K562 (cell line): Measurements from ENCODE around the gene PGAM2. TPM values are rescaled to one million over a fixed set of nuclear protein-coding genes. Genes with fewer than 3 reads are reported as not detected.

ENCODE experiments used
- DMBX1 ChIP-seq: fragments of 250-450 bp; sonication (Bioruptor Pico); IDR thresholded peaks from 2 replicates; pipeline ENCODE4 v1.8.0; 2022; ENCODE audit warnings: inconsistent platforms, mild to moderate bottlenecking, moderate library complexity, borderline replicate concordance
- FOXK1 ChIP-seq: sonication (generic); formaldehyde crosslinking; IDR thresholded peaks from 2 replicates; pipeline ENCODE4 v1.8.0; 2022; ENCODE audit warnings: missing genetic modification reagents, mild to moderate bottlenecking, borderline replicate concordance
- GATAD2A ChIP-seq: fragments of 450-650 bp; IDR thresholded peaks from 2 replicates; pipeline ENCODE4 v1.6.1; 2017
- RREB1 ChIP-seq: fragments of 250-450 bp; sonication (Bioruptor Pico); IDR thresholded peaks from 2 replicates; pipeline ENCODE4 v1.4.0; 2020
- SIN3A ChIP-seq, 2 experiments: fragments of 150-350 bp in 1 of 2; IDR thresholded peaks; 2 replicates each; pipeline ENCODE4 v1.6.1; 2011 to 2016; ENCODE audit warnings: borderline replicate concordance in 2 of 2, low read depth in 2 of 2, low read length in 2 of 2, mild to moderate bottlenecking in 2 of 2, moderate library complexity in 2 of 2; ENCODE audit not compliant: control insufficient read depth in 1 of 2
- SREBF1 ChIP-seq: fragments of 150-350 bp; IDR thresholded peaks from 2 replicates; pipeline ENCODE4 v1.6.1; 2014; ENCODE audit warnings: antibody characterized with exemption, low read depth, low read length, borderline replicate concordance
- SRF ChIP-seq, 2 experiments: fragments of 250-450, 450-650 bp in 1 of 2; sonication (Bioruptor Pico) in 1 of 2; sonication (generic) in 1 of 2; formaldehyde crosslinking; IDR thresholded peaks; 2 replicates each; pipeline versions ENCODE4 v1.5.0 to v1.5.1; 2020 to 2022; ENCODE audit warnings: mild to moderate bottlenecking in 1 of 2, missing genetic modification reagents in 1 of 2
- ZKSCAN1 ChIP-seq: fragments of 150-350 bp; IDR thresholded peaks from 2 replicates; pipeline ENCODE4 v1.6.1; 2016; ENCODE audit warnings: low read depth, low read length
- ZKSCAN8 ChIP-seq: fragments of 200-800 bp; sonication (Bioruptor generic); IDR thresholded peaks from 2 replicates; pipeline ENCODE4 v1.6.1; 2016; ENCODE audit warnings: missing genetic modification characterization, missing compliant biosample characterization
- ZNF41 ChIP-seq: fragments of 250-450 bp; sonication (Bioruptor Pico); conservative IDR thresholded peaks from 2 replicates; pipeline ENCODE4 v1.4.0; 2020; ENCODE audit warnings: mild to moderate bottlenecking
- polyA plus RNA-seq, 8 experiments: library from polyadenylated mRNA; depleted of rRNA in 4 of 8; stranded (reverse) in 5 of 8; unstranded in 3 of 8; fragments of >200 nt; fragmentation: Nextera tagmentation in 2 of 8; fragmentation: Illumina TruSeq in 1 of 8; extraction: Ambion mirVana in 2 of 8; extraction: Trizol in 1 of 8; gene quantifications; 2 replicates each; pipeline versions ENCODE4 v1.2.1 to v1.2.3, GENCODE V29; 2011 to 2014; ENCODE audit warnings: inconsistent platforms in 1 of 8, missing spikeins in 1 of 8
- total RNA-seq, 7 experiments: library from RNA; depleted of rRNA in 6 of 7; stranded (reverse); fragments of >200 nt in 6 of 7; fragmentation: Illumina TruSeq in 2 of 7; extraction: Trizol in 2 of 7; gene quantifications; 2 replicates each; pipeline versions ENCODE4 v1.2.1 to v1.2.3, GENCODE V29; 2011 to 2021; ENCODE audit warnings: low replicate concordance in 1 of 7
- TF ChIP-seq, protein P1 (sequence below): fragments of 200-800 bp; sonication (Bioruptor generic); IDR thresholded peaks from 2 replicates; pipeline ENCODE4 v1.6.1; 2017; ENCODE audit warnings: missing genetic modification characterization, missing compliant biosample characterization
- TF ChIP-seq, protein P2 (sequence below): fragments of 200-800 bp; sonication (Bioruptor generic); IDR thresholded peaks from 2 replicates; pipeline ENCODE4 v1.6.1; 2016; ENCODE audit warnings: missing genetic modification characterization, missing compliant biosample characterization
- TF ChIP-seq, protein P3 (sequence below): fragments of 450-650 bp; IDR thresholded peaks from 2 replicates; pipeline ENCODE4 v1.6.1; 2018; ENCODE audit warnings: mild to moderate bottlenecking, low read depth; ENCODE audit not compliant: partially characterized antibody

Gene PGAM2
- total and polyA plus RNA-seq, 9 of the 15 experiments (the other 6 are each of a cell fraction or from before 2014, with no cell fraction given), result not detected

GRCh38 chr7:44081266-44081748 is 15.9 kb upstream of the PGAM2 start (continued):
- no peak for TF ChIP-seq SRF (CRISPR knock-in tag; IDR thresholded peaks at IDR 0.05)
- TF ChIP-seq FOXK1 (CRISPR knock-in tag), result no peak
- no peak for TF ChIP-seq ZKSCAN1
- no peak for TF ChIP-seq SREBF1
- TF ChIP-seq, protein P1, sequence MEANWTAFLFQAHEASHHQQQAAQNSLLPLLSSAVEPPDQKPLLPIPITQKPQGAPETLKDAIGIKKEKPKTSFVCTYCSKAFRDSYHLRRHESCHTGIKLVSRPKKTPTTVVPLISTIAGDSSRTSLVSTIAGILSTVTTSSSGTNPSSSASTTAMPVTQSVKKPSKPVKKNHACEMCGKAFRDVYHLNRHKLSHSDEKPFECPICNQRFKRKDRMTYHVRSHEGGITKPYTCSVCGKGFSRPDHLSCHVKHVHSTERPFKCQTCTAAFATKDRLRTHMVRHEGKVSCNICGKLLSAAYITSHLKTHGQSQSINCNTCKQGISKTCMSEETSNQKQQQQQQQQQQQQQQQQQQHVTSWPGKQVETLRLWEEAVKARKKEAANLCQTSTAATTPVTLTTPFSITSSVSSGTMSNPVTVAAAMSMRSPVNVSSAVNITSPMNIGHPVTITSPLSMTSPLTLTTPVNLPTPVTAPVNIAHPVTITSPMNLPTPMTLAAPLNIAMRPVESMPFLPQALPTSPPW, result peak; percentile 75
- no peak for TF ChIP-seq GATAD2A
- peak; percentile 82 for TF ChIP-seq DMBX1 (CRISPR knock-in tag)
- peak; percentile 55; the same call in 1 of the 2 replicates for TF ChIP-seq ZNF41 (CRISPR knock-in tag)
- TF ChIP-seq, protein P2, sequence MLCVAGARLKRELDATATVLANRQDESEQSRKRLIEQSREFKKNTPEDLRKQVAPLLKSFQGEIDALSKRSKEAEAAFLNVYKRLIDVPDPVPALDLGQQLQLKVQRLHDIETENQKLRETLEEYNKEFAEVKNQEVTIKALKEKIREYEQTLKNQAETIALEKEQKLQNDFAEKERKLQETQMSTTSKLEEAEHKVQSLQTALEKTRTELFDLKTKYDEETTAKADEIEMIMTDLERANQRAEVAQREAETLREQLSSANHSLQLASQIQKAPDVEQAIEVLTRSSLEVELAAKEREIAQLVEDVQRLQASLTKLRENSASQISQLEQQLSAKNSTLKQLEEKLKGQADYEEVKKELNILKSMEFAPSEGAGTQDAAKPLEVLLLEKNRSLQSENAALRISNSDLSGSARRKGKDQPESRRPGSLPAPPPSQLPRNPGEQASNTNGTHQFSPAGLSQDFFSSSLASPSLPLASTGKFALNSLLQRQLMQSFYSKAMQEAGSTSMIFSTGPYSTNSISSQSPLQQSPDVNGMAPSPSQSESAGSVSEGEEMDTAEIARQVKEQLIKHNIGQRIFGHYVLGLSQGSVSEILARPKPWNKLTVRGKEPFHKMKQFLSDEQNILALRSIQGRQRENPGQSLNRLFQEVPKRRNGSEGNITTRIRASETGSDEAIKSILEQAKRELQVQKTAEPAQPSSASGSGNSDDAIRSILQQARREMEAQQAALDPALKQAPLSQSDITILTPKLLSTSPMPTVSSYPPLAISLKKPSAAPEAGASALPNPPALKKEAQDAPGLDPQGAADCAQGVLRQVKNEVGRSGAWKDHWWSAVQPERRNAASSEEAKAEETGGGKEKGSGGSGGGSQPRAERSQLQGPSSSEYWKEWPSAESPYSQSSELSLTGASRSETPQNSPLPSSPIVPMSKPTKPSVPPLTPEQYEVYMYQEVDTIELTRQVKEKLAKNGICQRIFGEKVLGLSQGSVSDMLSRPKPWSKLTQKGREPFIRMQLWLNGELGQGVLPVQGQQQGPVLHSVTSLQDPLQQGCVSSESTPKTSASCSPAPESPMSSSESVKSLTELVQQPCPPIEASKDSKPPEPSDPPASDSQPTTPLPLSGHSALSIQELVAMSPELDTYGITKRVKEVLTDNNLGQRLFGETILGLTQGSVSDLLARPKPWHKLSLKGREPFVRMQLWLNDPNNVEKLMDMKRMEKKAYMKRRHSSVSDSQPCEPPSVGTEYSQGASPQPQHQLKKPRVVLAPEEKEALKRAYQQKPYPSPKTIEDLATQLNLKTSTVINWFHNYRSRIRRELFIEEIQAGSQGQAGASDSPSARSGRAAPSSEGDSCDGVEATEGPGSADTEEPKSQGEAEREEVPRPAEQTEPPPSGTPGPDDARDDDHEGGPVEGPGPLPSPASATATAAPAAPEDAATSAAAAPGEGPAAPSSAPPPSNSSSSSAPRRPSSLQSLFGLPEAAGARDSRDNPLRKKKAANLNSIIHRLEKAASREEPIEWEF (CRISPR knock-in tag), result peak; percentile 80; the same call in 1 of the 2 replicates
- no peak for TF ChIP-seq RREB1 (CRISPR knock-in tag)
- TF ChIP-seq, protein P3, sequence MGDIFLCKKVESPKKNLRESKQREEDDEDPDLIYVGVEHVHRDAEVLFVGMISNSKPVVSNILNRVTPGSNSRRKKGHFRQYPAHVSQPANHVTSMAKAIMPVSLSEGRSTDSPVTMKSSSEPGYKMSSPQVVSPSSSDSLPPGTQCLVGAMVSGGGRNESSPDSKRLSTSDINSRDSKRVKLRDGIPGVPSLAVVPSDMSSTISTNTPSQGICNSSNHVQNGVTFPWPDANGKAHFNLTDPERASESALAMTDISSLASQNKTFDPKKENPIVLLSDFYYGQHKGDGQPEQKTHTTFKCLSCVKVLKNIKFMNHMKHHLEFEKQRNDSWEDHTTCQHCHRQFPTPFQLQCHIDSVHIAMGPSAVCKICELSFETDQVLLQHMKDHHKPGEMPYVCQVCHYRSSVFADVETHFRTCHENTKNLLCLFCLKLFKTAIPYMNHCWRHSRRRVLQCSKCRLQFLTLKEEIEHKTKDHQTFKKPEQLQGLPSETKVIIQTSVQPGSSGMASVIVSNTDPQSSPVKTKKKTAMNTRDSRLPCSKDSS, result no peak
- TF ChIP-seq ZKSCAN8, result 0 out of 2 replicates have a peak, but pooled peaks have one; percentile 55
- TF ChIP-seq SIN3A (IDR thresholded peaks at IDR 0.05; ENCODE audit: borderline replicate concordance in 2 of 2, control insufficient read depth in 1 of 2, low read depth in 2 of 2, low read length in 2 of 2), result no peak
